Lung (tissue), 12 donors: ENCODE results near the gene PIK3CD. TPM values are rescaled to one million over a fixed set of nuclear protein-coding genes. Genes with fewer than 3 reads are reported as not detected.

Experiments used
- ATAC-seq: fragments of 200-7000 bp; cut with Tn5 transposase; one replicate; pipeline ENCODE4 v1.9.1; 2020; ENCODE audit warnings: moderate number of reproducible peaks; ENCODE audit not compliant: insufficient read depth, low FRiP score
- DNase-seq, 3 donors: peaks; one replicate each; pipeline ENCODE4 v3.0.0-alpha.2; 2013 to 2017
- H3K27ac ChIP-seq, 2 donors: one replicate each; pipeline ENCODE4 v1.5.1; 2013; ENCODE audit warnings: mild to moderate bottlenecking in 2 of 2, moderate library complexity in 2 of 2, control low read depth in 1 of 2, inconsistent platforms in 1 of 2, low read depth in 1 of 2, low read length in 1 of 2
- H3K27me3 ChIP-seq, 3 donors: one replicate each; pipeline ENCODE4 v1.5.1; 2013; ENCODE audit warnings: low read length in 2 of 3; ENCODE audit not compliant: control insufficient read depth in 3 of 3, insufficient read depth in 3 of 3
- H3K36me3 ChIP-seq, 4 donors: one replicate each; pipeline ENCODE4 v1.5.1; 2013; ENCODE audit warnings: low read length in 4 of 4, mild to moderate bottlenecking in 1 of 4, moderate library complexity in 1 of 4; ENCODE audit not compliant: control insufficient read depth in 4 of 4, insufficient read depth in 4 of 4
- H3K4me1 ChIP-seq, 5 donors: one replicate each; pipeline ENCODE4 v1.5.1; 2013; ENCODE audit warnings: low read length in 5 of 5, mild to moderate bottlenecking in 2 of 5, moderate library complexity in 1 of 5; ENCODE audit not compliant: control insufficient read depth in 5 of 5, insufficient read depth in 5 of 5
- H3K4me3 ChIP-seq: one replicate; pipeline ENCODE4 v1.5.1; 2013; ENCODE audit warnings: mild to moderate bottlenecking, control low read depth, moderate library complexity
- H3K9ac ChIP-seq, 2 donors: one replicate each; pipeline ENCODE4 v1.5.1; 2013; ENCODE audit warnings: low read length in 2 of 2, control low read depth in 1 of 2; ENCODE audit not compliant: insufficient read depth in 1 of 2
- H3K9me3 ChIP-seq, 4 donors: one replicate each; pipeline ENCODE4 v1.5.1; 2013; ENCODE audit warnings: low read length in 3 of 4, mild to moderate bottlenecking in 1 of 4, moderate library complexity in 1 of 4; ENCODE audit not compliant: control insufficient read depth in 4 of 4, insufficient read depth in 3 of 4
- CTCF ChIP-seq: IDR thresholded peaks from 2 replicates; pipeline ENCODE4 v1.5.1; 2012; ENCODE audit warnings: mild to moderate bottlenecking; ENCODE audit errors: control extremely low read depth, extremely low read depth
- WGBS, 2 donors: extraction: QIAGEN DNeasy Blood & Tissue Kit; methylation state at CpG; one replicate each; pipeline ENCODE4 v1.1.7; 2013; 5-methylcytosine and 5-hydroxymethylcytosine counted together
- polyA plus RNA-seq, 2 donors: library from polyadenylated mRNA; stranded (reverse); fragments of 200-250 nt; gene quantifications; one replicate each; pipeline ENCODE4 v1.2.1, GENCODE V29; 2013
- total RNA-seq, 2 donors: library from RNA; depleted of rRNA in 1 of 2; stranded (reverse); fragments of >200 nt in 1 of 2; gene quantifications; one replicate each; pipeline ENCODE4 v1.2.1, GENCODE V29; 2014 to 2021
- donor health status: control.
- donor health status: control.
- donor health status: Bipolar disorder and iron deficiency.
- donor health status: healthy.
- donor health status: DM: yes; HTN: yes; CAD: no.

PIK3CD gene
- total and polyA plus RNA-seq, 4 donors = 7.8 to 29.6 (median 21.8) TPM

- H3K9me3 ChIP-seq = no peaks in the 10 kb centered on the region
- no peak overlapping the region for H3K4me3 ChIP-seq
- no peaks in the 10 kb centered on the region for H3K27me3 ChIP-seq
- H3K4me1 ChIP-seq = no peaks in the 10 kb centered on the region
- no peak for TF ChIP-seq CTCF
- H3K9ac ChIP-seq = no peak overlapping the region
- WGBS, 2 donors = 96 to 97% methylated on average over 31 of the region's 31 CpGs
- DNase-seq (no peak), ATAC-seq (no peak)
- H3K27ac ChIP-seq = peak overlapping the region in 1 of 2 donors; percentile 11
- H3K36me3 ChIP-seq = peaks cover 23 to 69% (median 36%) of the 10 kb centered on the region in 4 donors
These were observed 79.6 kb downstream of the PIK3CD start for GRCh38 chr1:9731051-9731537.

GRCh38 chr1:9731561-9731960, 80.0 kb downstream of the PIK3CD start:
- ATAC-seq (no peak), DNase-seq (no peak)
- TF ChIP-seq CTCF = no peak
- Histone ChIP-seq H3K27ac (no peak overlapping the region), H3K4me1 (no peaks in the 10 kb centered on the region), H3K36me3 (peaks cover 23 to 71% (median 37%) of the 10 kb centered on the region in 4 donors), H3K27me3 (no peaks in the 10 kb centered on the region), H3K9me3 (no peaks in the 10 kb centered on the region), H3K9ac (no peak overlapping the region), H3K4me3 (no peak overlapping the region)
- WGBS, 2 donors = 95 to 96% methylated on average over 18 of the region's 18 CpGs

DNA sequence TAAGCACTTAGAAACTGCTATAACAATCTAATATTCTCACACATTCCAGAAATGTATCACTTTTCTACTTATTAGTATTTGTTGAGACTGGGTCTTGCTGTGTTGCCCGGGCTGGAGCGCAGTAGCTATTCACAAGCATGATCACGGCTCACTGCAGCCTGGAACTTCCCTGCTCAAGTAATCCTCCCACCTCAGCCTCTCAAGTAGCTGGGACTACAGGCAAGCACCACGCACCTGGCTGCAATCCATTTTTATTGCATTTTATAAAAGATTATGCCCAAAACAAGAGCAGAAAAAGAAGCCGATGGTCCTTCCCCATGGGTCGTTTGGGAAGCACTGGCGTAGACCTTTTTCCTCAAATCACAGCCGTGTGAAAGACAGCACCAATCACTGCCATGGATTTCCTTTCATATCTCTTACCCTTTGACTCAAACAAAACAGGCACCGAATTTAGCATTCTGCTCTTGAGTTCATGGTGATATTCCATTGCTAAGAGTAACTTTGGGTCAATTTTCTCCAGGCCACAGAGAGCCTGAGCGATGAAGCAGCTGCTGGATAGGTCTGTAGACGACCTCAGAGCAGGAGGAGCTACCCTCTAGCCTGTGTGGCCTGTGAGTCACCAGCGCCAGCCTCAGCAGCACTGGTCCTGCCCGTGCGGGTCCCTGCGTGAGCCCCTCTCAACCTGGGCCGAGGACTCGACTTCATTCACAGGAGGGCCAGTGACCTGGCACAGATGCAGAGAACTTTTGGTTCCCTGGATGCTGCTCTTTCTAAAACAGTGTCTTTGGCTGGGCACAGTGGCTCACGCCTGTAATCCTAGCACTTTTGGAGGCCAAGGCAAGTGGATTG, 80.8 kb downstream of the PIK3CD start:
- WGBS, 2 donors = 91% methylated on average over 18 of the region's 18 CpGs
- no peaks in the 10 kb centered on the region for H3K4me1 ChIP-seq
- DNase-seq = no peak
- H3K9ac ChIP-seq = no peak overlapping the region
- TF ChIP-seq CTCF = no peak
- no peak overlapping the region for H3K4me3 ChIP-seq
- no peaks in the 10 kb centered on the region for H3K9me3 ChIP-seq
- H3K27me3 ChIP-seq = no peaks in the 10 kb centered on the region
- H3K27ac ChIP-seq = no peak overlapping the region
- H3K36me3 ChIP-seq = peaks cover 24 to 71% (median 41%) of the 10 kb centered on the region in 4 donors
- ATAC-seq = no peak
